DND-41 (cell line): ENCODE measurements around the gene SGMS1.

ENCODE experiments used
- ATAC-seq: fragments of 200-7000 bp; cut with Tn5 transposase; 3 replicates; pipeline ENCODE4 v1.9.1; 2021; ENCODE audit warnings: low read depth; ENCODE audit not compliant: insufficient read depth
- DNase-seq: peaks from one replicate; pipeline ENCODE4 v3.0.0-alpha.2; 2020
- H2AFZ ChIP-seq: 2 replicates; pipeline ENCODE4 v1.6.0; 2012; ENCODE audit warnings: low read depth, low read length
- H3K27ac ChIP-seq: 2 replicates; pipeline ENCODE4 v1.5.1; 2012; ENCODE audit warnings: low read length, inconsistent platforms
- H3K27me3 ChIP-seq: fragments of 200-600 bp; sonication (generic); 2 replicates; pipeline ENCODE4 v1.6.0; 2012; ENCODE audit warnings: low read length, mild to moderate bottlenecking, inconsistent platforms; ENCODE audit not compliant: insufficient read depth, poor library complexity
- H3K36me3 ChIP-seq: 2 replicates; pipeline ENCODE4 v1.5.1; 2012; ENCODE audit warnings: low read length, inconsistent platforms; ENCODE audit not compliant: insufficient read depth
- H3K4me1 ChIP-seq: 2 replicates; pipeline ENCODE4 v1.5.1; 2012; ENCODE audit warnings: mild to moderate bottlenecking, low read length; ENCODE audit not compliant: insufficient read depth
- H3K4me2 ChIP-seq: 2 replicates; pipeline ENCODE4 v1.6.0; 2012; ENCODE audit warnings: mild to moderate bottlenecking, moderate library complexity, low read length, inconsistent platforms; ENCODE audit not compliant: insufficient read depth
- H3K4me3 ChIP-seq, 2 experiments: fragments of 200-600 bp in 1 of 2; shearing (Covaris generic) in 1 of 2; 2 replicates each; pipeline ENCODE4 v1.5.1; 2012 to 2016; ENCODE audit warnings: inconsistent platforms in 2 of 2, low read length in 2 of 2, mild to moderate bottlenecking in 2 of 2, low read depth in 1 of 2, moderate library complexity in 1 of 2
- H3K79me2 ChIP-seq: 2 replicates; pipeline ENCODE4 v1.6.0; 2012; ENCODE audit warnings: low read length, inconsistent platforms; ENCODE audit not compliant: insufficient read depth
- H3K9ac ChIP-seq: 2 replicates; pipeline ENCODE4 v1.6.0; 2012; ENCODE audit warnings: low read depth, mild to moderate bottlenecking, inconsistent platforms, low read length, moderate library complexity
- H3K9me3 ChIP-seq: 2 replicates; pipeline ENCODE4 v1.5.1; 2012; ENCODE audit warnings: low read length, moderate library complexity, mild to moderate bottlenecking, inconsistent platforms; ENCODE audit not compliant: insufficient read depth, severe bottlenecking
- H4K20me1 ChIP-seq: 2 replicates; pipeline ENCODE4 v1.6.0; 2012; ENCODE audit warnings: low read length; ENCODE audit not compliant: insufficient read depth
- CTCF ChIP-seq: IDR thresholded peaks from 2 replicates; pipeline ENCODE4 v1.5.1; 2012; ENCODE audit warnings: borderline replicate concordance, low read length, moderate library complexity, mild to moderate bottlenecking; ENCODE audit not compliant: poor library complexity, severe bottlenecking; ENCODE audit errors: extremely low read depth
- EZH2 ChIP-seq: IDR thresholded peaks from 3 replicates; pipeline ENCODE4 v1.6.1; 2012; ENCODE audit warnings: borderline replicate concordance, low read depth, mild to moderate bottlenecking, moderate library complexity, low read length, inconsistent platforms; ENCODE audit not compliant: severe bottlenecking

Gene SGMS1

GRCh38 chr10:50395271-50395670 lies 228.5 kb downstream of the SGMS1 start:
- no peaks in the 10 kb centered on the region for H3K4me1 ChIP-seq
- TF ChIP-seq EZH2 (no peak), CTCF (no peak)
- DNase-seq (no peak), ATAC-seq (no peak)
- H3K79me2 ChIP-seq: no peaks in the 10 kb centered on the region
- H3K27me3 ChIP-seq: no peaks in the 10 kb centered on the region
- H2AFZ ChIP-seq: no peak overlapping the region
- no peak overlapping the region for H3K27ac ChIP-seq
- no peaks in the 10 kb centered on the region for H3K9me3 ChIP-seq
- no peaks in the 10 kb centered on the region for H4K20me1 ChIP-seq
- H3K36me3 ChIP-seq: no peaks in the 10 kb centered on the region
- H3K9ac ChIP-seq: no peak overlapping the region
- no peak overlapping the region for H3K4me2 ChIP-seq
- no peak overlapping the region for H3K4me3 ChIP-seq

- ATAC-seq (no peak), DNase-seq (no peak)
- no peak overlapping the region for H3K27ac ChIP-seq
- no peak overlapping the region for H3K4me3 ChIP-seq
- no peaks in the 10 kb centered on the region for H3K4me1 ChIP-seq
- H3K9ac ChIP-seq: no peak overlapping the region
- no peaks in the 10 kb centered on the region for H3K79me2 ChIP-seq
- no peaks in the 10 kb centered on the region for H4K20me1 ChIP-seq
- no peak for TF ChIP-seq CTCF
- TF ChIP-seq EZH2: no peak
- no peak overlapping the region for H2AFZ ChIP-seq
- no peaks in the 10 kb centered on the region for H3K9me3 ChIP-seq
- H3K4me2 ChIP-seq: no peak overlapping the region
- no peaks in the 10 kb centered on the region for H3K27me3 ChIP-seq
- no peaks in the 10 kb centered on the region for H3K36me3 ChIP-seq
Observed at GRCh38 chr10:50394832-50395231, 228.9 kb downstream of the SGMS1 start.

- ATAC-seq (no peak), DNase-seq (no peak)
- no peak overlapping the region for H3K9ac ChIP-seq
- H3K36me3 ChIP-seq: no peaks in the 10 kb centered on the region
- no peak overlapping the region for H3K4me3 ChIP-seq
- no peaks in the 10 kb centered on the region for H3K79me2 ChIP-seq
- no peaks in the 10 kb centered on the region for H3K27me3 ChIP-seq
- H3K4me1 ChIP-seq: no peaks in the 10 kb centered on the region
- no peaks in the 10 kb centered on the region for H3K9me3 ChIP-seq
- H3K4me2 ChIP-seq: no peak overlapping the region
- H3K27ac ChIP-seq: no peak overlapping the region
- H4K20me1 ChIP-seq: no peaks in the 10 kb centered on the region
- TF ChIP-seq EZH2 (no peak), CTCF (no peak)
- no peak overlapping the region for H2AFZ ChIP-seq
Observed at GRCh38 chr10:50393784-50394467, 229.8 kb downstream of the SGMS1 start.
